Glomerular visceral epithelial cell (primary cell): ENCODE results near the gene FN1.
"Not testable (repeated sequence)": the region's sequence is repeated elsewhere in the genome, so short reads cannot be mapped to it uniquely, and the experiment has no call there.

Experiments
- DNase-seq: peaks from one replicate; pipeline ENCODE4 v3.0.0-alpha.2; 2016; ENCODE audit errors: extremely low spot score

The FN1 gene

GRCh38 chr2:215422676-215423075, 13.2 kb downstream of the FN1 start:
- DNase-seq: no peak

GRCh38 chr2:215421859-215422461, 13.9 kb downstream of the FN1 start:
- no peak for DNase-seq

DNA sequence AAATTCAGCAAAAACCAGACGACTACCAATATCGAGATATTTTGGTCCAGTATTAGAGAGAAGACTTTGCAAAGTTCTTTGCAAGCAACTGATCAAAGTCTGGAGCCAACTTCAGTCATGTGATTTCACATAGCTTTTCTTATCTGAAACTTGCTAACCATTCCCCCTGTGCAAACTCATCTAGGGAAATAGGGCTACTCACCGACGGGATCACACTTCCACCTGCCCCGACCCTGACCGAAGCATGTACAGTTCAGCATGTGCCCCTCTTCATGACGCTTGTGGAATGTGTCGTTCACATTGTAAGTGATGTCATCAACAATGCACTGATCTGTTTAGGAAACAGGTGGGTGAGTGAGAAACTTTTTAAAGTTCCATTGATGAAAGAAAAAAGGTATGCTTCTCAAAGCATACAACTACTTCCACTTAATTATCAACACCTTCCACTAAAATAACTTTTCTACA, 15.4 kb downstream of the FN1 start:
- no peak for DNase-seq

GRCh38 chr2:215419769-215420470, 15.9 kb downstream of the FN1 start:
- no peak for DNase-seq

DNA sequence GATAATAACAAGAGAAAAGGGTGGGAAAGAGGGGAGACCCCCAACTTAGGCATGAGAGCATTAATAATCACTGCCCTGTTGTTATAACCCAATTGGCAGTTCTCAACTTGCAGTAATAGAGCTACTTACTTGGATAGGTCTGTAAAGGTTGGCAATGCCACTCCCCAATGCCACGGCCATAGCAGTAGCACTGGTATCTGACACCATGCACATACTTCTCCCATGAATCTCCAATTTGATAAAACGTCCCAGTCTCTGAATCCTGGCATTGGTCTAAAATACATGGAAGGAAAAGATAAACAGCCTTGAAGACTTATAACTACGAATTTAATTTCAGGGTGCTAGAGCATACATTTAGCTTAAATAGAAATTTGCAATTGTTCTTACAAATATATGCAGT, 16.8 kb downstream of the FN1 start:
- no peak for DNase-seq

DNA sequence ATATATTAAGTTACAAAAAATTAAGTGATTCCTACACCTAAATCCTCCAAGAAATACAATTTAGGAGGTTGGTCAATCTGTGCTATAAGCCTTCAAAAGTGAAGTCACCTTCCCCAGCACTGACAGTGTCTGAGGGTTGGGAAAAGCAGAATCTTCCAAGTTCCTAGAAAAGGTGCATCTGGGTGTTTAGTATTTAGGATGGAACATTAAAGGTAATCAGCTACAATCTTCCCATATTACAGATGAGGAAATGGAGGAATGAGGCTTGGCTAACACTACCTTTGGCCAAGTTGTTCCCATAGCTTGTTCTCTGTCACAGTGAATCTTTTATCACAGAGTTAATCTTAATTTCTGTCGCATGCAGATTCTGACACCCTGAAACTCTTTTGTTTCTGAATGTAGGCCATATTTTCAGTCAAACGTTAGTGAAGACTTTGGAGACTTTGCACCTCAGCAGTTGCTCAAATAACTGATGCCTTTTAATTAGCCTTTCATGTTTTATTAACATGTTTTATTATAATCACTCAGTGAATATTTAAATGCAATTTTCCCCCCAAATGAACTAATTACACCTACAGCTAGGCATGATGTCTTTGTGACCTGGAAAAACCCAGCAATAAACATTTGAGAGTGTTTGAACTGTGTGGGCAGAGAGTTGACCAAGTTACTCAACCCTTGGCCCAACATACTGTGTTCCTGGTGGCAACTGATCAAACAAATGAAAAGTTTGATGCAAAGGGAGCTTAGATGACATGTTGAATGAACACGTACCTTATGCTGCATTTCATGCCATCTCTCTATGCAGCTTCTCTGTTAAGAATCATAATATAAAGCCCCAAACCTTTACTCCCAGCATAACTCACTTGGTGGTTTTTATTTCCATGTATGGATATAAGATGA, 17.6 kb downstream of the FN1 start:
- no peak for DNase-seq

DNA sequence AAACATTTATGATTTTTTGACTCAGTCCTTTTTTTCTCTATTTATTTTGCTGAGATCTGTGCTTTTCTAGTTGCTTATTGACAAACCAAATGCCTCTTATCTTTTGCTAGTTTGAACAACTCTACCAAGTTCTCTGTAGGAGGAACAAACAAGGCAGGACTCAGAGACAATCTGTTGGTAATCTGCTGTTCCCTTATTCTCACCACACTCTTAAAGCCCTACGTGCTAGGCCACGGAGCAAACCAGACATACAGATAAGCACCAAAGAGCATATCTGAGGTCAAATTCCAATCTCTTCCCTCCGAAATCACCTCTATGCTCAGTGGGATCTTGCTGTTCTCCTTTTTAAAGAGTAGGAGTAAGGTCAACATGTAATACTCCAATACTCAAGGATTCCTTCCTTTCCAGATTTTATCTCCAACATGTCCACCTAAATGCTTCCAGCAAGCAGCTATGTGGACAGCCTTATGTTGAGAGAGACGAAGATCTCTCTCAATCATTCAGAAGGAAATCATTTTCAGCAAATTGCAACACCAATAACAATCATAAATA, 18.4 kb downstream of the FN1 start:
- DNase-seq: no peak

DNA sequence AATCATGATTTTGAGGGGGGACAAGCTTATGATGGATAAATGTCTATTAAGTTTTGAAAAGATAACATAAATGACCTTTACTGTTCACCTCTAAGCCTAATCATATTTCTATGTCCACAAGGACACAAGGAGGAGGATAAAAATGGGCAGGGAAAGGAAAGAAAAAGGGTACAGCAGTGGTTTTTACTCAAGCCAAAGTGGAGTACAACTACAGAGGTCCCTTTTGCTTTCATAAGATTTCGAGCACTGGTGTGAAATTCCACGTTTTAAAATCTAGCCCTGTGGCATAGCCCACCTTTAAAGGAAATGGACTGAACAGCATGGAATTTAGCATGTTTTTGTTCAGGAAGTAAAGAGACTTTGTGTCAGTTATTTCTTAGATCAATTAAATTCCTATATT, 19.2 kb downstream of the FN1 start:
- DNase-seq: no peak

- no peak for DNase-seq
These were observed 19.9 kb downstream of the FN1 start for GRCh38 chr2:215415820-215416577.

GRCh38 chr2:215415218-215415617, 20.6 kb downstream of the FN1 start:
- DNase-seq: no peak

DNA sequence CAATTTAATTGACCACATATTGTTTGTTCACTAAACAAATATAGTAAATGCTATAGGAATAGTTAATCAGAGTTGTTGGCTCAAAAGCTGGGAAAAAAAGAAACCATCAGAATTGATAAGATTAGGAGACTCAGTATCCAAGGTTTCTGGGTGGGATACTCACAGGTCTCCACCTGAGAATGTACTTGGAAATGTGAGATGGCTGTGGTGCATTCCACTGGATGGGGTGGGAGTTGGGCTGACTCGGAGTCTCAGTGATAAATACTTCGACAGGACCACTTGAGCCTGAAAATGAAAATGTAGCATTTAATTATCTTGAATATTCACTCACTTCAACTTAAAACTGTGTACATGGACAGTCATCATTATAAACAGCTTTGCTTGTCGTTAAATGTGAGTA, 21.2 kb downstream of the FN1 start:
- no peak for DNase-seq

GRCh38 chr2:215413974-215414373, 21.9 kb downstream of the FN1 start:
- no peak for DNase-seq

GRCh38 chr2:215413484-215413777, 22.4 kb downstream of the FN1 start:
- DNase-seq: no peak

DNA sequence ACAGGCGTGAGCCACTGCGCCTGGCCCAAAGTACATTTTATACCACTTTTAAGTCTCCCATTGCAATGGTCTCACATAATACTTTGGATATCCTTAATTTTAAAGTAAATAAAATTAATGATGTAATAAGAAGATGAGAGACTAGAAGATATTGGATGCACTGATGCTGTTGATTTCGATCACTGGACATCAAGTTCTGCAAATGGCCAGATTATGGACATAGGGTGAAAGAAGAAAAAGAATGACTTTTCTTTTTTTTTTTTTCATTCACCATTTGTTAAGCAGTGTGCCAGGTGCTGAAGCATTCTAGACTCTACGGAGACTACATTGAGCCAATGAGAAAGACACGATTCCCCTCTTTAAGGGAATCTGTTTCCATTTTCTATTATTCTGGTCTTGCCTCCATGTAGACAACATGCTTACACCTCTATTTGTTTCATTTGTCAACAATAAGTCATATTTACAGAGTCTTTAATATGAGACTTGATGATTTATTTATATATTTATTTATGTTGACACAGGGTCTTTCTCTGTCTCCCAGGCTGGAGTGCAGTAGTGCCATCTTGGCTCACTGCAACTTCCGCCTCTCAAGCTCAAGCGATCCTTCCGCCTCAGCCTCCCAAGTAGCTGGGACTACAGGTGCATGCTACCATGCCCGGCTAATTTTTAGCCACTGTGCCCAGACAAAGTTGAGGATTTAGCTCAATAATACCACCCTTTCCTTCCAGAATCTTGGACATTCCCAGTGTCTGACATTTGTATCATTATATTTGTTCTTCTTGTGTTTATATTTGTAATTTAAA, 23.7 kb downstream of the FN1 start:
- DNase-seq: no peak

GRCh38 chr2:215410932-215411285, 25.0 kb downstream of the FN1 start:
- peak; percentile 87 for DNase-seq

- not testable (repeated sequence) for DNase-seq
These were observed 25.5 kb downstream of the FN1 start for GRCh38 chr2:215410181-215410931.

- peak; percentile 74 for DNase-seq
These were observed 26.3 kb downstream of the FN1 start for GRCh38 chr2:215409331-215410127.

DNA sequence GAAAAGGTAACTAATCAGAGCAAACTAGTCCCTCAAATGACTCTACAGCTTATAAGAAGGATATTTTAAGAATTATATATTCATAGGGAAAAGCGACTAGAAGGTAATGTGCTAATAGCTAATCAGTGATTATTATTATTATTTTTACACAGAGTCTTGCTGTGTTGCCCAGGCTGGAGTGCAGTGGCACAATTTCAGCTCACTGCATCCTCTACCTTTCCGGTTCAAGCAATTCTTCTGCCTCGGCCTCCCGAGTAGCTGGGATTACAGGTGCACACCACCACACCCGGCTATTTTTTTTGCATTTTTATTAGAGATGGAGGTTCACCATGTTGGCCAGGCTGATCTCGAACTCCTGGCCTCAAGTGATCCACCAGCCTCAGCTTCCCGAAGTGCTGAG, 27.4 kb downstream of the FN1 start:
- DNase-seq: not testable (repeated sequence)

DNA sequence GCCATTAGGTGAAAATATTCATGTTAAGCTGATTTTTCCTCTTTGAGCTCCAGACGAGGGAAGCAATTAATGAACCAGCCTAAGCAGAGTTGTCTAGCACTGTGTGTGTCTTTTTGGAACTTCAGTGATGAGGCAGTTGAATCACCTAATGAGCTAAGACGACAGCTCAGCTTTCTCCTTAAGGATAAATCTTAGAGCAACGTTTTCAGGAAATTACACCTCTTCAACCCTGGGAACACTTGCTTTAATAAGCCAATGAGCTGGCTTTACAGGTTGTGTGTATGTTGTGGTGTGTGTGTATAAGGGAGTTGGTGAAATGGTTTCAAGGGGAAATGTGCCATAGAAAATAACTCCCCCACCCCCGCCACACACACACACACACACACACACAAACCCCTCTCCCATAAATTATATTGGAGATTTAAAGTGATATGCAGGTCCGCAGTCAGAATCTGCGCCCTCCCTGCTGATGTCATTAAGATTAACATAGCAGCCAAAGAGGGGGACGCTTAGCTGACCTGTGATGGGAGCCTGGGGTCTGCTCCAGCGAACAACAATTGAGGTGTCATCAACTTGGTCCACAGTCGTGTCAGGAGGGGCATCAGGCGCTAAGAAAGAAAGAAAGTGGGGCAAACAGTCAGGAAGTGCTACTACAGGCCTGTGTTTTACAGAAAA, 28.1 kb downstream of the FN1 start:
- DNase-seq: no peak
